ENCODE results near the gene MTMR6. TPM values are rescaled to one million over a fixed set of nuclear protein-coding genes. Genes with fewer than 3 reads are reported as not detected.

MTMR6 gene
- total RNA-seq, 1 donor from 2014 or later = 27.6 TPM

- TF ChIP-seq CTCF (IDR thresholded peaks at IDR 0.05; ENCODE audit: insufficient read depth, low read length, poor library complexity, severe bottlenecking) = no peak
- DNase-seq (ENCODE audit: low read depth) = no peak
- H3K4me3 ChIP-seq (ENCODE audit: low read depth, low read length) = peak overlapping the region; percentile 70
- H3K36me3 ChIP-seq (ENCODE audit: control insufficient read depth, insufficient read depth, low read length) = no peaks in the 10 kb centered on the region
- no peaks in the 10 kb centered on the region for H3K27me3 ChIP-seq (ENCODE audit: control insufficient read depth, insufficient read depth, low read length)
Observed at GRCh38 chr13:25286308-25286968, 850 bp downstream of the MTMR6 start.

- Histone ChIP-seq H3K36me3 (ENCODE audit: control insufficient read depth, insufficient read depth, low read length) (no peaks in the 10 kb centered on the region), H3K4me3 (ENCODE audit: low read depth, low read length) (no peak overlapping the region), H3K27me3 (ENCODE audit: control insufficient read depth, insufficient read depth, low read length) (no peaks in the 10 kb centered on the region)
- no peak for DNase-seq (ENCODE audit: low read depth)
- TF ChIP-seq CTCF (IDR thresholded peaks at IDR 0.05; ENCODE audit: insufficient read depth, low read length, poor library complexity, severe bottlenecking) = no peak
Observed at GRCh38 chr13:25281935-25282332, 5.4 kb downstream of the MTMR6 start.

GRCh38 chr13:25281193-25281934, 5.9 kb downstream of the MTMR6 start:
- Histone ChIP-seq H3K36me3 (ENCODE audit: control insufficient read depth, insufficient read depth, low read length) (no peaks in the 10 kb centered on the region), H3K27me3 (ENCODE audit: control insufficient read depth, insufficient read depth, low read length) (no peaks in the 10 kb centered on the region), H3K4me3 (ENCODE audit: low read depth, low read length) (no peak overlapping the region)
- DNase-seq (ENCODE audit: low read depth) = no peak
- TF ChIP-seq CTCF (IDR thresholded peaks at IDR 0.05; ENCODE audit: insufficient read depth, low read length, poor library complexity, severe bottlenecking) = no peak

GRCh38 chr13:25280396-25280795, 6.9 kb downstream of the MTMR6 start:
- H3K27me3 ChIP-seq (ENCODE audit: control insufficient read depth, insufficient read depth, low read length) = no peaks in the 10 kb centered on the region
- no peak overlapping the region for H3K4me3 ChIP-seq (ENCODE audit: low read depth, low read length)
- no peak for TF ChIP-seq CTCF (IDR thresholded peaks at IDR 0.05; ENCODE audit: insufficient read depth, low read length, poor library complexity, severe bottlenecking)
- no peak for DNase-seq (ENCODE audit: low read depth)
- H3K36me3 ChIP-seq (ENCODE audit: control insufficient read depth, insufficient read depth, low read length) = no peaks in the 10 kb centered on the region

GRCh38 chr13:25276748-25277147, 10.5 kb downstream of the MTMR6 start:
- TF ChIP-seq CTCF (IDR thresholded peaks at IDR 0.05; ENCODE audit: insufficient read depth, low read length, poor library complexity, severe bottlenecking) = no peak
- H3K36me3 ChIP-seq (ENCODE audit: control insufficient read depth, insufficient read depth, low read length) = no peaks in the 10 kb centered on the region
- no peaks in the 10 kb centered on the region for H3K27me3 ChIP-seq (ENCODE audit: control insufficient read depth, insufficient read depth, low read length)
- H3K4me3 ChIP-seq (ENCODE audit: low read depth, low read length) = no peak overlapping the region
- DNase-seq (ENCODE audit: low read depth) = no peak

Data from kidney epithelial cell (primary cell).